ENCODE data around the gene ZNF638.

DNA sequence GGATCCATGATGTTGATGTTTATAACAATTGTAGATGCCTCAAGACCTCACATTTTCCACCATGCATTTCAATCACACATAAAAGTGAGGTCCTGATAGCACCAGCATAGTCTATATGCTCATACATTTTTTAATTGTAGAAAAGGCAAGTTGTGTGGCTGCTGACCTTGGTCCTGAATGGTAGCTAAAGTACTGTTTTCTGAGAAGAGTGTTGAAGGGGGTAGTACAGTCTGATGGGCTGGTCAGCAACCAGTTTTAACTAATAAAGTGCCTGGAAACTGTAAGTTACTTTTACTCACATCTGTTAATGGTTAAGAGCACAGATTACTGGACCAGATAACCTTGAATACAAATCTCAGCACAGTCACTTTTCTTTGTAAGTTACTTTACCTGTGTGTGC, 15.9 kb downstream of the ZNF638 start:
- TF ChIP-seq, protein P1, sequence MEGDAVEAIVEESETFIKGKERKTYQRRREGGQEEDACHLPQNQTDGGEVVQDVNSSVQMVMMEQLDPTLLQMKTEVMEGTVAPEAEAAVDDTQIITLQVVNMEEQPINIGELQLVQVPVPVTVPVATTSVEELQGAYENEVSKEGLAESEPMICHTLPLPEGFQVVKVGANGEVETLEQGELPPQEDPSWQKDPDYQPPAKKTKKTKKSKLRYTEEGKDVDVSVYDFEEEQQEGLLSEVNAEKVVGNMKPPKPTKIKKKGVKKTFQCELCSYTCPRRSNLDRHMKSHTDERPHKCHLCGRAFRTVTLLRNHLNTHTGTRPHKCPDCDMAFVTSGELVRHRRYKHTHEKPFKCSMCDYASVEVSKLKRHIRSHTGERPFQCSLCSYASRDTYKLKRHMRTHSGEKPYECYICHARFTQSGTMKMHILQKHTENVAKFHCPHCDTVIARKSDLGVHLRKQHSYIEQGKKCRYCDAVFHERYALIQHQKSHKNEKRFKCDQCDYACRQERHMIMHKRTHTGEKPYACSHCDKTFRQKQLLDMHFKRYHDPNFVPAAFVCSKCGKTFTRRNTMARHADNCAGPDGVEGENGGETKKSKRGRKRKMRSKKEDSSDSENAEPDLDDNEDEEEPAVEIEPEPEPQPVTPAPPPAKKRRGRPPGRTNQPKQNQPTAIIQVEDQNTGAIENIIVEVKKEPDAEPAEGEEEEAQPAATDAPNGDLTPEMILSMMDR (conservative IDR thresholded peaks at IDR 0.05; ENCODE audit: low read depth, low read length), result no peak
- TF ChIP-seq POLR2A (IDR thresholded peaks at IDR 0.05; ENCODE audit: low read depth, low read length) (no peak), RAD21 (IDR thresholded peaks at IDR 0.05; ENCODE audit: low read length) (no peak), BHLHE40 (IDR thresholded peaks at IDR 0.05; ENCODE audit: low read depth, low read length) (no peak), SMC3 (IDR thresholded peaks at IDR 0.05; ENCODE audit: low read depth, low read length) (no peak), FOS (IDR thresholded peaks at IDR 0.05; ENCODE audit: low read depth, low read length) (no peak), RFX5 (IDR thresholded peaks at IDR 0.05; ENCODE audit: low read depth, low read length) (no peak), CEBPB (IDR thresholded peaks at IDR 0.05; ENCODE audit: low read depth, low read length) (no peak), NFE2L2 (IDR thresholded peaks at IDR 0.05; ENCODE audit: low read depth, low read length) (no peak), MAFK (IDR thresholded peaks at IDR 0.05; ENCODE audit: low read depth, low read length) (no peak)
- TF ChIP-seq, protein P2, sequence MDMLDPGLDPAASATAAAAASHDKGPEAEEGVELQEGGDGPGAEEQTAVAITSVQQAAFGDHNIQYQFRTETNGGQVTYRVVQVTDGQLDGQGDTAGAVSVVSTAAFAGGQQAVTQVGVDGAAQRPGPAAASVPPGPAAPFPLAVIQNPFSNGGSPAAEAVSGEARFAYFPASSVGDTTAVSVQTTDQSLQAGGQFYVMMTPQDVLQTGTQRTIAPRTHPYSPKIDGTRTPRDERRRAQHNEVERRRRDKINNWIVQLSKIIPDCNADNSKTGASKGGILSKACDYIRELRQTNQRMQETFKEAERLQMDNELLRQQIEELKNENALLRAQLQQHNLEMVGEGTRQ (IDR thresholded peaks at IDR 0.05; ENCODE audit: low read depth, low read length), result no peak

All from IMR-90 (cell line).